SHP77 (cell line): ENCODE measurements around the gene CTSW.

Experiments used
- DNase-seq, 2 experiments: peaks; one replicate each; lab custom pipeline; 2025; lab: John Stamatoyannopoulos, UW

Gene CTSW

DNA sequence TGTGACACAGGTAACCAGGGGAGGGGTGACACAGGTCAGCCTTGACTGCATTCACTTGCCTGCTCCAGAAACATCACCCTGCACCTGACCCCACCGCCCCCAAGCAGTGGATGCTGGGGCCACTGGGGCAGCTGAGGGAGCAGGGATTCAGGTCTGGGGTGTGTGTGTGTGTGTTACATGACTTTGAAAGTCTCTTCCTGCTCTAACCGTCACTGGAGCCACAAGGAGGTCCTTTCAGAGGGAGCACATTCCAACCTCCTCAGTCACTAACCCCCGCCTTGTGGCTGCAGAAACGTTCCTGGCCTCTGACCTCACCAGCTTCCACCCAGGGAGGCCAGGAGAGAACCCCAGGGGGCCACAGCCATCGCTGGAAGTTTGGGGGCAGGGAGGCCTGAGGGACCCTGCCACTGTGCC, 23.4 kb downstream of the CTSW start:
- DNase-seq, result no peak

DNA sequence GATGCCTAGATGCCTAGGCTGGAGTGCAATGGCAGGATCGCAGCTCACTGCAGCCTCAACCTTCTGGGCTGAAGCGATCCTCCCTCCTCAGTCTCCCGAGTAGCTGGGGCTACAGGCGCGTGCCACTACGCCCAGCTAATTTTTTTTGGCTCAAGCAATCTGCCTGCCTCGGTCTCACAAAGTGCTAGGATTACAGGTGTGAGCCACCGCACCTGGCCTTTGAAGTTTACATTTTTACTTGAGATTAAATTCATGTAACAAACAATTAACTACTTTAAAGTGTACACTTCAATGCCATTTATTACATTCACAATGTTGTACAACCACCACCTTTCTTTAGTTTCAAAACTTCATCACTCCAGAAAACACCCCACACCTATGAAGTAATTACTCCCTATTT, 24.1 kb downstream of the CTSW start:
- no peak for DNase-seq

DNA sequence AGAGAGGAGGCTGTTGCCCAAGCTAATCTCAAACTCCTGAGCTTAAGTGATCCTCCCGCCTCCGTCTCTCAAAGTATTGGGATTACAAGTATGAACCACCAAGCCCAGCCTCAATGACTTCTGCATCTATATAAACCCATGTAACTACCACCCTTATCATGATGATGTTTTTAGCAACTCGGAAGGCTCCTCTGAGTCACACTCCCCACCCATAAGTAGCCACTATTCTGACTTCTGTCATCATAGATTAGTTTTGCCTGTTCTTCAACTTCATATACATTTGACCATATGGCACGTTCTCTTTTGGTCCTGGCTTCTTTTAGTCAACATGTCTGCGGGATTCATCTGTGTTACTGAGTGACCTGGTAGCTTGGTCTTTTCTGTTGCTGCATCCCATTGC, 27.0 kb downstream of the CTSW start:
- no peak for DNase-seq

DNA sequence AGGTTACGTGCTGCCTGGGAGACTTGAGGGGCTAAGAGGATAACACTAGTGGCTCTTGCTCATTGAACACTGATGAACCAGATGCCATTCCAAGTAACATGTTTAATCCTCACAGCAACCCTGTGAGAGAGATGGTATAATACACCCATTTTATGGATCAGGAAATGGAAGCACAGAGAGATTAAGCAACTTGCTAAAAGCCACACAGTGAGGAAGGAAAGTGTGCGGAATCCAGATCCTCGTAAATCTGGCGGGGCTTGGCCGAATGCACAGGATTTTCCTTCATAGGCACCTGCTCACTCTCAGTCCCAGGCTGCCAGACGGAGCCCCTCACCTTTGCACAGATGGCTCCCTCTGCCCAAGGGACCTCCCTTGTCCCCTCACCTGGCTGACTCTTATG, 28.2 kb downstream of the CTSW start:
- no peak for DNase-seq

DNA sequence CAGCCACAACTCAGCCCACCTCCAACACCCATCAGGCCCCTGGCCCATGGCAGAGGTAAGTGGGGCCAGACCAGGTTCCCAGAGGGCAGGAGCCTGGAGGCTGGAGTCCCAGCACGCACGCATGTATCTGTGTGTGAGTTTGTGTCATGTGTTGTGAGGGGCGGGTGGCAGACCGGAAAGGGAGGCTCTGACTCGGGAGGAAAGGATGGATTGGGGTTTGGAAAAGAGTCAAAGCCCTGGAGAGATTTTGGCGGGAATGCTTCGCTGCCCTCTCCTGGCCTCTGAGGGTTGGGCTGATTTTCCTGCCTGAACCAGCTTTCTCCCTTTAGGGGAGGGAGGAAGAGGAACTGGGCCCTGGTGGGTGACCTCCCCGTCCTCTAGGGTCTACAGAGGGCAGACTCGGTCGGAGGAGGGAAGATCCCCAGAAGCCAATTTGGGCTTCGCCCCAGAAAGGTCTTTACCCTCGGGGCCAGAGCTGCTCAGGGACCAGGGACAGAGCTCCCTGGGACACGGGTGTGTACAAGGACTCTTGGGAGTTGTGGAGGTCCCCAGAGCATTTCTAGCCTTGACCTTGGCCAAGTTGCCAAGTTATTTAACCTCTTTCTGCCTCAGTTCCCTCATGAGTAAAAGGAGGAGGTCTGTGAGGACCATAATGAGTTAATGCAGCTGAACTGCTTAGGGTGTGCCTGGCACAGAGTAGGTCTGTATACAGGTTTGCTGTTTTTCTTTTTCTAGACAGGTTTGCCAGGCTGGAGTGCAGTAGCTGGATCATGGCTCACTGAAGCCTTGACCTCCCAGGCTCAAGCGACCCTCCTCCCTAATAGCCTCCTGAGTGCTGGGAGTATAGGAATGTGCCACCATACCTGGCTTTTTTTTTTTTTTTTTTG, 32.3 kb downstream of the CTSW start:
- peak; percentile 51 to 53 for DNase-seq

DNA sequence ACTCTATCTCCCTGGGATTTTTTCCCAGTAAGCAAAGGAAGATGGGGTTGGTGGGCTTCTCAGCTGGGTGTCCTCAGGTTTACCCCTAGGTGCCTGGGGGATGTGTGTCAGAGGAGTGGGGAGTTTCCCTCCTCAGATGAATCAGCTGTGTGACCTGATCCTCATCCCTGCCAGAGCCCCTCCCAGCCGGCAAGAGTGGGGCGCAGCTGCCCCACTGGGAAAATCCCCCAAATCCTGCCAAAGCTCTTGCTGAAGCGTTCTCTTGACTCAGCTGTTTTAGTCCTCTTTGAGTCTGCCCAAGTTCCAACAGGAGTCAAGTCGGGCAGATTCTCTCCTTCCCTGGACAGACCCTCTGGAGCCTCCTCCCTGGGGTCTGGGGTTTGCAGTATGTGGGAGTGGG, 33.2 kb downstream of the CTSW start:
- no peak for DNase-seq

DNA sequence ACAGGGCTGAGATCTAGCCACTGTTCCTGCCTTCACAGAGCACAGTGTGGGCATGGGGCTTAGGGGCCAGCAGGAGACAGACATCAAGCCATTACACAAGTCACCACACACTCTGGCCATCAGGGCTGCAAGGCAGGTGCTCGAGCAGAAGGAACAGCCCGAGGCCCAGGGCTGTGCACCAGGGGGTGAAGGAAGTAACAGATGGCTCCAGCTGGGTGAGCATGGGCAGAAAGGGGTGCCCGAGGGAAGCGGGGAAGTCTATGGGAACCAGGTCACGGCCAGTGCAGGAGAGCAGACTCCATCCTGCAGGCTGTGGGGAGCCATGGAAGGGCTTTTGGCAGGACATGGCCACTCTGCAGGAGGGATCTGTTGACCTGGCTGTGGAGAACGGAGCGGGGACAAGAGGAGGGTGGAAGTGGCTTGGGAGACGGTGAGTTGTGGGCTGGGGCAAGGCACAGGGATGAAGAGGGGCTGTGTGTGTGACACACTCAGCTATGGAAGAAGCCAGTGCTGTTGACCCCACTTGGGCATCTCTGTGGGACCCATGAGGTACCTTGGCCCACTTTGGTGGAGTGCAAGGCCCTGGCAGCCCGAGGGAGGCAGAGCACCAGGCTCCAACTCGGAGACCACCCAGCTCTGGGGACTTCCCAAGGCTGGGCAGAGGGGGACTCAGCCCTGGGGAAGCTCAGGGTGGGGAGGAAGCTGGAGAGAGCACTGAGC, 35.6 kb downstream of the CTSW start:
- DNase-seq, result no peak

DNA sequence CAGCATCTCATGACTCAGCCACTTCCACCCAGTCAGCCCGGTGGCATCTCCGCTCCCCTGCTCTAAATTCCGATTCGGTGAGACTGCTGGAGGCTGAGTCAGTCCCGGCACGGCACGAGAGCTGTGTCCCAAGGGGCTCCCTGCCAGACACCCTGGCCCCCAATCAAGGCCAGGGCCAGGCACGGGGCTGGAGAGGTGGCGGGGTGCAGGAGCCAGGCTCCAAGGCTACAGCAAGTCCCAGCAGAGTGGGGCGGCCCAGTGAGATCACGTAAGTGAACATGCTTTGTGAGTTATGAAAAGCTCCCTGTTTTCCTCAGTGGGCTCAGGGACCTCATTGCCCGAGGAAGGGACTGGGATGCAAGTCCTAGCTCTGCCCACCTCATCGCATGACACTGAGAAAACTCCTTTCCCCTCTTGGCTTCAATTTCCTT, 36.2 kb downstream of the CTSW start:
- no peak for DNase-seq

DNA sequence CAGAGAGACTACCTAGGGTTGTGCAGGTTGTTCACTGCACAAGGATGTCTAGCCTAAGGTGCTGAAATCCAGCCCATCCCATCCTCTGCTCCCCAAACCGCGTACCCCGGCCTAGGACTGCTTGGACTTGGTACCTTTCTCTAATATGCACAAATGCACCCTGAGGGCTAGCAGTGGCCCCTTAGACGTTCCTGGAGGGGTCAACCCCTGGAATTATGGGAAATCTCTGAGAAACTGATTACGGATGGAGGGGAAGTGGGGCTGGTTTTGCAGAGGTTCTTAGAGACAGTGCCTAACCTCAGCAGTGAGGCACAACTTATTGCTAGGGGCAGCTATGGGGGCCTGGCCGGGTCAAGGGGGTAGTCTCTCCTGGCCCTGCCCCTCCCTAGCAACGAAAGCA, 36.8 kb downstream of the CTSW start:
- DNase-seq, result no peak

DNA sequence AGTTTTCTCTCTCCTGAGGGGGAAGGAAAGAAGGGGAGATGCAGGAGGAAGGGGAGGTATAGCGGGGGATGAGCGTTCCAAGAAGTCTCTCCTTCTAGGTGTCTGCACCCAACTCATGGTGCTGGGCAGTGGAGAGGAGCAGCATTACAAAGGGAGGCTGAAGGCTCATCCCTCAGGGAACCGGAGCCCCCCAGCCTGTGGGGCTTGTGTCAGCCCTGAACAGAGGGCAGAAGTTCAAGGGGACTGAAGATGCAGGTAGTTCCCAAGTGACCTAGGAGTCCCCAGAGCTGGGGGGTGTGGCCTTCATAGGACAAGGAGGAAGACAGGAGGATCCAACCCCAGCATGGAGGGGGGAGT, 37.4 kb downstream of the CTSW start:
- no peak for DNase-seq

DNA sequence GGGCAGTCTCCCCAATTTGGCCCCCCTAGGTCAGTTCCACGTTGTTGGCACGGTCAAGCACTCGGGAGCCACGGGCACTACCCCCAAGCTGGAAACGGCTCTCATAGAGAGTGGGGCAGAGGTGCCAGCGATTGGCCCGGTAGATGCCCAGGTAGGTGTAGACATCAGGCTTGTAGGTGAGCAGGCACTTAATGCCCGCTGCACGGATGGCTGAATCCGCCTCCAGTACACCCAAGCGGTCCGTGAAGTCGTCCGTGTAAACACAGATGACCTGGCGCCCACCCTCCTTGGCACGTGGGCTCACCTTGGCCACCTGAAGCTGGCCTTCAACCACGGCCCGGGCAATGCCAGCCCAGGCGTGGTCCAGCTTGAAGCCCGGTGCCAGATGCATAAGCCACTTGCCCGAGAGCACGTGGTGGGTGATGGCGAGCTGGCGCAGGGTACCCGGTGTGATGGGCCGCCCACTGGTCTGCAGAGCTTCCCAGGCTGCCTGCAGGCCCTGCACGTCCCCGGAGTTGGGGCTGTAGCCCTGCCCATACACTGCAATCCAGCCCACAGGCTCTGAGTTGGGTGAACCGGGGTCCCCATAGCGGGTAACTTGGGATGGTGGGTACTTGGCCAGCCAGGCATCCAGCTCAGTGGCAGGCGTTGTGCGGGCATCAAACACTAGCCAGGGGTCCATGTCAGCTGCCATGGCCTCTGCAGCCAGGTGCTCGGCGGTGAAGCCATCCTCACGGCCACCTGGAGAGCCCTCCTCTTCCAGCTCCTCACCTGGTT, 38.0 kb downstream of the CTSW start:
- DNase-seq, result no peak

DNA sequence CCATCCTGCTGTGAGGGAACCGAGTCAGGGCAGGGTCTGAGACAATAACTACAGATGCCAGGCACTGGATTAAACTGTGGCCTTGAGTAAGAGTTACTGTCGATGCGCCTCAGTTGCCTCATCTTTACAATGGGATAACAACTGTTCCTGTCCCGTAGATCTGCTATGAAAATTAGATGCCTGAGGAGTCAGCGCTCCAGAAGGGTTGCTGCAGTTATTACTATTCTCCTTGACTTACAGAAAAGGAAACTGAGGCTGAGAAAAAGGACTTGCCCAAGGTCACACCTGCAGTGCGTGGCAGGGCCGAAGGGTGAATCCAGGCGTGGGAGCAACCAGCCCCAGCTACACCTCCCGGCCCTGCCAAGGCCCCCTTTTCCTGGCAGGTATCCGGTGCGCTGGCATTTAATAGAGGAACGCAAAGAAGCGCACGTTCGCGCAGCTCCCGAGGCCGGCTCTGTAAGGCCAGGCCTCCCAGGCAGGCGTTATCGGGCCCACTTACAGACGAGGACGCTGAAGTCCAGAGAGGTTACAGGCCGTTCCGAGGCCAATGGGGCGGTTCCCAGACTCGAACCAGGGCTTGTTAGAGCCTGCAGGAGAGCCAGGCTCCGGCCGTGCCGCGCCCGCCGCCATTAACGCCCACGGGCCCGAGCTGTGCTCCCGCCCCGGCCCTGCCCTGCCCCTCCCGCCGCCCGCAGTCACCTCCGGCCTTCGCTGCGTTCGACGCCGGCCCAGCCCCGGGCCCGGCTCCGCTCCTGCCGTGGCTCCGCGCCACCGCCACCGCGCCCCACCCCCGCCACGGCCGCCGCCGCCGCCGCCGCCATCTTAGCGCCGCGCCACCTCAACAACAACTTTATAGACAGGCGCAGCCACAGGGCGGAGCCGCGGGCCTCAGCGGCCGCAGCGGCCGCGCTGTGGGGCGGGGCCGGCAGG, 38.8 kb downstream of the CTSW start, which contains the start of gene C11orf68:
C11orf68 (minus strand) TSS at position 852 of the 930 bp plus-strand sequence; CDS start at position 821, 31 bp downstream.
- DNase-seq, result no peak

DNA sequence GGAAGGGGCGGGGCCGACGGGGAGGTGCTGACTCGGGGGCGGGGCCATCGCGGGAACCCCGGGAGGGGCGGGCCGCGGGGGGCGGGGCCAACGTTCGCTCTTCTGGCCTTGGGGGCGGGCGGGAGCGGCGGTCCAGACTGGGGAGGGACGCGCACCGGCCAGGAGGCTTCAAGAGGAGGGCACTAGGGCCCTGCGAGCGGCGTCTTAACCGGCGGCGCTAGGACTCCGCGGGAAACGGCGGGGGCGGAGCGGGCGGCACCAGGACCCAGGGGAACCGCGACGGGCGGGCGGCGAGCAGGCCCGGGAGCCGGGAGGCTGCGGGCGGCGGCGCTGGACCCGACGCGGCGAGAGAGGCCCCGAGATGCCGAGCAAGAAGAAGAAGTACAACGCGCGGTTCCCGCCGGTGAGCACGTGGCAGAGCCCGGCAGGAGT, 39.5 kb downstream of the CTSW start, which contains the start of gene DRAP1:
DRAP1 (plus strand) TSS at position 286 of the 432 bp plus-strand sequence; CDS start at position 362, 76 bp downstream.
- DNase-seq, result peak; percentile 92 to 98

DNA sequence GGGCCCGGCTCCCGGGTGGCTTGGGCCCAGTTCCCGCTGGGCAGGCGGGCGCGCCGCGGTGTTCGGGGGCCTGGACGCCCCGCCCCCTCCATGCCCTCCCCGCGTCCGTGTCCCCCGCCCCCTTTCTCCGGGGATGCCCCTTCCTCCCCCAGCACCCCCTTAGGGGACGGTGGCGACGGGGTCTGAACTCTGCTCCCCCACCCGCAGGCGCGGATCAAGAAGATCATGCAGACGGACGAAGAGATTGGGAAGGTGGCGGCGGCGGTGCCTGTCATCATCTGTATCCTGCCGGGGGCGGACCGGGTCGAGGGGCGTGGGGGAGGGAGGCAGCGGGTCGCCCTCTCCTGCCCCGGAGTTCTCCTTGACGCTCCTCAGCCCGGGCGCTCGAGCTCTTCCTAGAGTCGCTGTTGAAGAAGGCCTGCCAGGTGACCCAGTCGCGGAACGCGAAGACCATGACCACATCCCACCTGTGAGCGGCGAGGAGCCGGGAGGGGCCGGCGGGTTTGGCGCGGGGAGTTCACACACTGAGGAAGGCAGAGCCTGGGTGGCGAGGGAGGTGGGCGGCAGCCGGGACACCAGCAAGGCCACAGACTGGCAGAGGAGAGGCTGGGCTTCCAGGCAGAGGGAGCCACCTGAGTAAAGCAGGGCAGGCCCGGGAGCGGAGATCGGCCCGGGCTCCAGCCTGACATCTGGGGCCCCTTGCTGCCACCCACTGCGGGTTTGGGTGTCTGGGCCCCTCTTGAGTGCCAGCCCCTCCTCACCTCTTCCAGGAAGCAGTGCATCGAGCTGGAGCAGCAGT, 40.1 kb downstream of the CTSW start:
- no peak for DNase-seq

DNA sequence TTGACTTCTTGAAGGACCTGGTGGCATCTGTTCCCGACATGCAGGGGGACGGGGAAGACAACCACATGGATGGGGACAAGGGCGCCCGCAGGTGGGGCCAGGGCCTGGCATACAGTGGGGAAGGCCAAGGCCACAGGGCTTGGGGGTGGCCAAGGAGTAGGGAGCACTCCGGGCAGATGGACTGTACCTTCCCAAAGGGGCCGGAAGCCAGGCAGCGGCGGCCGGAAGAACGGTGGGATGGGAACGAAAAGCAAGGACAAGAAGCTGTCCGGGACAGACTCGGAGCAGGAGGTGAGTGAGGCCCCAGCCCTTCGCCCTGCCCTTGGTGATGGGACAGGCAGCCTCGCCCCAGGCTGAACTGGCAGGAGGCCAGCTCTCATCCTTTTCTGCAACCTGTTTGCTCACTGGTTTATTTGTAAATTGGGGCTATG, 40.8 kb downstream of the CTSW start:
- no peak for DNase-seq

DNA sequence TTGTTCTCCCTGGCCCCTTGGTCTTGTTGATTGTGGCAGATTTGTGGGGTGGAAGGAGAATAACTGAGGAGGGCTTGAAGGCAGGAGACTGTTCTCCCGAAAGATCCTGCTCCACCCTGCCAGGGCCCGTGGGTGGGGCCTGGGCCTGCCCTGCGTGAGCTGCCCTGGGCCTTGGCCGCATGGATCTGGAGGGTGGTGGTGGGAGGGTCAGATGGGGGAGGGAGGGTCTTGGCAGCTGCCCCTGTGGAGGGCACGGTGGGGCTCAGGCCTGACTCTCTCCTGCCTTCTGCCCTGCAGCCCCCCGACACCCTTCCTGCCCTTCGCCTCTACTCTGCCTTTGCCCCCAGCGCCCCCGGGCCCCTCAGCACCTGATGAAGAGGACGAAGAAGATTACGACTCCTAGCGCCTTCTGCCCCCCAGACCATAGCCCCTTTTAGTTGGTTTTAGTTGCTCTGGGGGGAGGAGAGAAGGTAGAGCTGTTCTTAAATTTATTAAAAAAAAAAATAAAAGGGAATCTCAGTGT, 41.5 kb downstream of the CTSW start:
- DNase-seq, result no peak

DNA sequence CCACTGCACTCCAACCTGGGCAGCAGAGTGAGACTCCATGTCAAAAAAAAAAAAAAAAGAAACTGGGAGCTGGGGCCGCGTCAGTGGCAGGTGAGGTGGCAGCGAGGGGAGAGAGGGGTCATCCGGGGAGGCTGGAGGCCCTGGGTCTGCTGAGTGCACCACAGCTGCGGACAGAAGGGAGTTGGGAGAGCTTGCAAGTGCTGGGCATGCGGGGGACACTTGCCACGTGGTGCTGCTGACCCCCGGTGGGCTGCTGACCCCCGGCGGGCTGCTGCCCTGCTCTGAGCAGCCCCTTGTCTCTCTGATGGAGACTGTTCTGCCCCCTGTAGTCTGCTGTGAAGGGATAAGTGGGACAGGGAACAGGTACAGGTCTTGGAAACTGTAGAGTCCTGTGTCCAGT, 42.2 kb downstream of the CTSW start:
- no peak for DNase-seq

DNA sequence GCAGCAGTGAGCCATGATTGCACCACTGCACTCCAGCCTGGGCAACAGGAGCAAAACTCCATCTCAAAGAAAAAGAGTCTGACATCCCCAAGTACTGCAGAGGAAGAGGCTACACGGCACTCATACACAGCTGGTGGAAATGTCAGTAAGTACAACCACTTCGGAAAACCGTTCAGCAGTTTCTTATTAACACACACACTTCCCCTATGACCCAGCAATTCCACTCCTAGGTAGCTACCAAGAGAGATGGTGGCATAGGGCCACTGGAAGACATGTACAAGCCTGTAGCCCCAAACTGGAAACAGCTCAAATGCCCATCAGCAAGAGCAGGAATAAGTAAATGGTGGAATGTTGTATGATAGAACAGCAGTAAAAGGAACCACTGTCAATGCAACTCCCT, 42.9 kb downstream of the CTSW start:
- no peak for DNase-seq

DNA sequence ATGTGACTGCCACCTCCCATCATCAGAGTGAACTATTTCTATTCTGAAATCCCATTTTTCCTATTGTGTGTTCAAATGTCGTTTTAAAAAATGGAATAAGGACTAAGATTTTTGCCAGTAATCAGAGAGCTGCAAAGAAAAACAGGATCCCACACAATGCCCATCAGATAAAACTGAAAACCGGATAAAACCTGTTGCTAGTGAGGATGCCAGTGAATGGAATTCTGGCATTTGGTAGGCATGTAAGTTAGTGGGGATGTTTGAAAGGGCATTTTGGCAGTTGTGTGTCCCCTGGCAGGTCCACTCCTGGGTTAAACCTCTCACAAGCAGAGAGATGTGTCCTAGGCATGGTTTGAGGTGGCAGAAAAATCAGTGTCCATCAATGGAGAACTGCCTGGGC, 45.8 kb downstream of the CTSW start:
- DNase-seq, result no peak

DNA sequence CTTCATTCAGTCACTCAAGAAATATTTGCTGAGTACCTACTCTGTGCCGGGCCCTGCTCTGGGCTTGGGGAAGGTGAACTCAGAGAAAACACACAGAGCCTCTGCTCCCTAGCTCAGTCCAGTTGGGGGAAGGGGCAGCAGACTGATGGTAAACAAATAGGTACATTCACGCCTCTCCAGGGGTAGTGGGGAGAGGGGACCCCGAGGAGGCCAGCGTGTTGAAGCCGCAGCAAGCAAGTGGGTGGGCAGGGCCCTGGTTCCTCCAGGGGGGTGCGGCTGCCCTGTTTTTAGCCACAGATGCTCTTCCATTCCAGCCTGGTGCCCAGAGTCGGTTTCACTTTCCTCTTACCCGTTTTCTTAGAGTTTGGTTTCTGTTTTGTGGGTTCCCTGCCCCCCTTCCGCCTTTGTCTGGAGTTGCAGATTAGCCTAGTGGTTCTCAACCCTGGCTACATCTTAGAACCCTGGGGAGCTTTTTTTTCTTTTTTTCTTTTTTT, 48.3 kb downstream of the CTSW start:
- no peak for DNase-seq
